ENCODE measurements around the gene NCAPH2.
A peak's percentile ranks its signal among the peaks of the same experiment; 100 is the strongest.

The NCAPH2 gene

GRCh38 chr22:50474710-50475651 is 33.0 kb upstream of the NCAPH2 start, which contains the start of gene SBF1:
Gene SBF1, minus strand, starts transcription at chr22:50475035. Its CDS starts 195 bp downstream, at chr22:50474840.
- peak; percentile 94 for DNase-seq (ENCODE audit: low read depth)
- TF ChIP-seq CTCF (IDR thresholded peaks at IDR 0.05; ENCODE audit: insufficient read depth, low read depth, low read length, missing control alignments): no peak
- peak within 1 kb of the TSS; percentile 71 for H3K4me3 ChIP-seq (ENCODE audit: low read depth, low read length)

GRCh38 chr22:50475652-50476002 is 32.4 kb upstream of the NCAPH2 start:
- no peak overlapping the region for H3K4me3 ChIP-seq (ENCODE audit: low read depth, low read length)
- no peak for DNase-seq (ENCODE audit: low read depth)
- TF ChIP-seq CTCF (IDR thresholded peaks at IDR 0.05; ENCODE audit: insufficient read depth, low read depth, low read length, missing control alignments): no peak

- no peak for TF ChIP-seq CTCF (IDR thresholded peaks at IDR 0.05; ENCODE audit: insufficient read depth, low read depth, low read length, missing control alignments)
- H3K4me3 ChIP-seq (ENCODE audit: low read depth, low read length): no peak overlapping the region
- no peak for DNase-seq (ENCODE audit: low read depth)
Observed at GRCh38 chr22:50476868-50477267, 31.2 kb upstream of the NCAPH2 start.

GRCh38 chr22:50477923-50478322 is 30.1 kb upstream of the NCAPH2 start:
- no peak overlapping the region for H3K4me3 ChIP-seq (ENCODE audit: low read depth, low read length)
- TF ChIP-seq CTCF (IDR thresholded peaks at IDR 0.05; ENCODE audit: insufficient read depth, low read depth, low read length, missing control alignments): no peak
- DNase-seq (ENCODE audit: low read depth): no peak

- no peak for TF ChIP-seq CTCF (IDR thresholded peaks at IDR 0.05; ENCODE audit: insufficient read depth, low read depth, low read length, missing control alignments)
- no peak overlapping the region for H3K4me3 ChIP-seq (ENCODE audit: low read depth, low read length)
- no peak for DNase-seq (ENCODE audit: low read depth)
Observed at GRCh38 chr22:50479721-50480120, 28.3 kb upstream of the NCAPH2 start.

GRCh38 chr22:50481045-50481439 is 27.0 kb upstream of the NCAPH2 start:
- no peak for DNase-seq (ENCODE audit: low read depth)
- peak overlapping the region; percentile 26; the same call in 1 of the 2 replicates for H3K4me3 ChIP-seq (ENCODE audit: low read depth, low read length)
- TF ChIP-seq CTCF (IDR thresholded peaks at IDR 0.05; ENCODE audit: insufficient read depth, low read depth, low read length, missing control alignments): no peak

Data from GM12865 (cell line).